ELF-1 (cell line): ENCODE data around the gene DEXI.
"Not testable (repeated sequence)": the region's sequence is repeated elsewhere in the genome, so short reads cannot be mapped to it uniquely, and the experiment has no call there.

ENCODE experiments used
- DNase-seq: peaks from one replicate; pipeline ENCODE4 v3.0.0-alpha.2; 2016; ENCODE audit warnings: low read depth, low spot score

The DEXI gene

GRCh38 chr16:10969615-10970014, 27.3 kb upstream of the DEXI start:
- no peak for DNase-seq

DNA sequence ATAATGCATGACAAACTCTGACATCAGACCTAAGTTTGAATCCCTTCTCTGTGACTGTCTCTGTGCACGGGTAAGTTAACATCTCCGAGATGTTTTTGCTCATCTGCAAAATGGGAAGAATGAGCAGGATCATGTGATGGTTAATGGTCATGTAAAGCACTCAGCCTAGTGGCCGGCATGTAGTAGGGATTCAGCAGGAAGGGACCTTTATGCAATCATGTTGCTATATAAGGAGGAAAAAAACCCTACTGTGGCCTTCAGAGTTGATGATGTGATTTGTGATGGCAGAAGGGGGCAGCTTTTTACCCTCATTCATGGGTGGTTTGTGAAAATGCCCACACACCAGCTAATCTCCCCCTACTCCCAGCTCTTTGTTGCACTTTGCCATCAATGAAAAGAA, 26.2 kb upstream of the DEXI start:
- DNase-seq = no peak

DNA sequence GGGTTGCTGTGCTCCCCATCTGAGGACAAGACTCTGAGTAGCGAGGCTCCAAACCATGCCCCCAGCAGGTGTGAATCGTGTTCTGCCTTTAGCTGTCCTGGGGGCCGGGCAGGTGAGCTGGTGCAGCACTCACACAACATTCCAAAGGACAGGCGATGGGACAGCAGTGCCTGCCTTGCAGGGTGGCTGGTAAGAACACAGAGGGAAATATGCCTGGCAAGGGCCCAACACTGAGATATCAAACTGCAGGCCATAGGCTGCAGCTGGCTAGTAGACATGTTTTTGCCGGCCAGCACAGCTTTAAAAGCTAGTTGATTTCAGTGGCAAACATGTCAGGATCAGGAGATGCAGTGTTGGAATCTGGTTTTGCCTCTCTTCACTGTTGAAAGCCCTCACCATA, 25.7 kb upstream of the DEXI start:
- DNase-seq = no peak

DNA sequence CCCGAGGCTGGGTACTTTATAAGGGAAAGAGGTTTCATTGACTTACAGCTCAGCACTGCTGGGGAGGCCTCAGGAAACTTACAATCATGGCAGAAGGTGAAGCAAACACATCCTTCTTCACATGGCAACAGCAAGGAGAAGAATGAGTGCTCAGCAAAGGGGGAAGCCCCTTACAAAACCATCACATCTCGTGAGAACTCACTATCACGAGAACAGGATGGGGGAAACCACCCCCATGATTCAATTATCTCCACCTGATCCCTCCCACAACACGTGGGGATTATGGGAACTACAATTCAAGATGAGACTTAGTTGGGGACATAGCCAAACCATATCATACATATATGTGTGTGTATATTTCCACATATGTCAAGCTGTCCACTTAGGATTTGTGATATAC, 24.3 kb upstream of the DEXI start:
- DNase-seq = not testable (repeated sequence)

- no peak for DNase-seq
Observed at GRCh38 chr16:10966129-10966528, 23.9 kb upstream of the DEXI start.

DNA sequence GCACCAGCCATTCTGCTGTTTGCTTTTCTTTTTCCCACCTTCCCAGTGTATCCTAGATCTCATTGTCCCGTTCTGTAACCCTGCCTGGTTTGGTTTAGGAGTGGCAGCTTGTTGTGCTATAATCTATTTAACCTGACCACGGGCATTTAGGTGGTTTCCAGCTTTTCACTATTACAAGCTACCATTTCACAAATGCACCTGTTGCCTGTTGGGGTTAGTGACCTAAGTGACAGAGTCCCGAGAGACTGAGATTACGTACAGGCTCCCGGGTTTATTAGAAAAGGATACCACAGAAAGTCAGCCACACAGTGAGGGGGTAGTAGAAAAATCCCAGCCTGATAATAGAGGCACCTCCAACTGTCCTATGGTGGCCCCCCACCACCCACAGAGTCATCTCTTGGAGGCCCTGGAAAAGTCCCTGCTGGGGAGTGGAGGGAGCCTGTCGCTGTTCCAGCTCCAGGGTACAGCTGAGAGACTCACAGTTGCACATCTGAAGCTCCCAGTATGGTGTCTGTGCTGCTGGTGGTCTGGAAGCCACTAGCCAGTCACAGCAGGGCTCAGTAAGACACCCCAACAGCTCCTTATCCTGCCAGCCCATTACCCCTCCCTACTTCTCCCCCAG, 23.3 kb upstream of the DEXI start:
- DNase-seq = no peak

- DNase-seq = no peak
Observed at GRCh38 chr16:10964891-10965326, 22.6 kb upstream of the DEXI start.

- peak; percentile 89 for DNase-seq
Observed at GRCh38 chr16:10964039-10964890, 22.0 kb upstream of the DEXI start.

DNA sequence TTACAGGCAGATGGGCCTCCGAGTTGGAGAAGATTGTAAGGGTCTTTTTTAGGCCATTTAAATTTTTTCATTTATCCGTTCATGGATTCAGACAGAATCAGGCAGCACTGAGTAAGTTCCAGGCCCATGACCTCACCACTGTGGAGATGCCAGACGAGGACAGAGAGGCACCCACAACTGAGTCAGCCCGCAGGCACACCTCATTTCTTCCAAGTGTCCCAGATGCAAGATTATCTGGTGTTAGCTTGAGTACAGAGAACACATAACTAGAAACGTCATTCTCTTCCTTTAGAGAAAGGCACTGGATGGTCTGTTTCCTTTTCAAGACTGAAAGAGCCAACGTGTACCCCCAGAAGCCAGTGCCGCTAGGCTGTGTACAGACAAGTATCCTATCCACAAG, 19.0 kb upstream of the DEXI start:
- DNase-seq = no peak

DNA sequence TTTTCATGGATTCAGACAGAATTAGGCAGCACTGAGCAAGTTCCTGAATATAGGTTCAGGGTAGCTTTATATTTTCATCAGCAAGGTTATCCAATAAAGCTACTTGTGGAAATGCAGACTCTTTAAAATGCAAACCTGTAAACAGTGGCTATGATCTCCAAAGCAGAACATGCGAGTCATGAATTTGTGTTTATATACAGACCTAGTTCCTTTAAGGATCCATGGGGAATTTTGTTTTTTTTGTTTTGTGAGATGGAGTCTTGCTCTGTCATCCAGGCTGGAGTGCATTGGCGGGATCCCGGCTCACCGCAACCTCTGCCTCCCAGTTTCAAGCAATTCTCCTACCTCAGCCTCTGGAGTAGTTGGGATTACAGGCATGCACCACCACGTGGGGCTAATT, 16.9 kb upstream of the DEXI start:
- no peak for DNase-seq

GRCh38 chr16:10957771-10958482, 15.7 kb upstream of the DEXI start:
- DNase-seq = no peak

- no peak for DNase-seq
Observed at GRCh38 chr16:10954903-10955302, 12.6 kb upstream of the DEXI start.

GRCh38 chr16:10951026-10951425, 8.8 kb upstream of the DEXI start:
- DNase-seq = no peak

DNA sequence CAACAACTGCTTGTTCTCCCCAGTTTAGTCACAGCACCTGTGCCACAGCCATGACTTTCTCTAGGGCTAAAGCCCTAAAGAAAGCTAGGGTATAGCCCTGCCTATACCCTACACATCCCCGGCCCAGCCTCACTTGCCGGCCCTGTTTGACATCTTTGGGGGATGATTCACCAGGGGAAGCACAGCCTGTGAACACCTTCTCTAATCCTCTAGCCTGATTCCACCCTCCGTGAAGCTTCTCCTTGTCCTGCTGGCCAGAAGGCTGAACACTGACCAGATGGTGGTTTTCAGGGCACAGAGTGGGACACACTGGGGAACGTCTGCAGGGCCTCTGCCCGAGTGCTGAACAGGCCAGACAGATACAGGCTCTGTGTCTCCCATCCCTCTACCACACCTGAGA, 8.1 kb upstream of the DEXI start:
- peak; percentile 28 for DNase-seq

DNA sequence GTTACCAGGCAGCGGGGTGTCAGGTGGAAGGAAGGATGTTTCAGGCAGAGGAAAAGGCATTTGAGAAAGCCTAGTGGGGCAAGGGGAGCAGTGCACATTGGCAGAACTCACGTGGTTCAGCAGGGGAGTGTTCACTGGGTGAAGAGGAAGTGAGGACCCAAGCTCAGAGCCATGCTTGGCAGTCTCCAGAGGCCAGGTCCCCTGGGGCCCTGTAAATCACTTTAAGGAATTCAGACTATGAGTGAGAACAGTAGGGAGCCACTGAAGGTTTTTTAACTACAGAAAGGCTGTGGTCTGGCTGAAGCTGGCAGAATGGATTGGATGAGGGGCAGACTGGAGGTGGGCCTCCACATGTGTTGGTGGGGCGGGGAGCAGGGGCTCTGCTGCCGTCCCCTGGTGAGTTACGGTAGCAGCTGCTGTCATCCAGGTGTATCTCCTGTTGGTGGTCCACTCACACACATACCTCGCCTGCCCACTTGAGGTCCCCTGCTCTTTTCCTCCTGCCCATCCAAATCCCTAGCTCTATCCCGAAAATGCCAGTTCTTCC, 7.2 kb upstream of the DEXI start:
- DNase-seq = peak; percentile 80

GRCh38 chr16:10947211-10947787, 5.0 kb upstream of the DEXI start:
- no peak for DNase-seq

- peak; percentile 72 for DNase-seq
Observed at GRCh38 chr16:10946308-10946707, 4.0 kb upstream of the DEXI start.

GRCh38 chr16:10945065-10945787, 3.0 kb upstream of the DEXI start:
- DNase-seq = no peak

GRCh38 chr16:10944249-10945064, 2.2 kb upstream of the DEXI start, which contains the start of gene CLEC16A:
CLEC16A (plus strand) TSS chr16:10944564; CDS start chr16:10944718, 154 bp downstream.
- DNase-seq = peak; percentile 97

DNA sequence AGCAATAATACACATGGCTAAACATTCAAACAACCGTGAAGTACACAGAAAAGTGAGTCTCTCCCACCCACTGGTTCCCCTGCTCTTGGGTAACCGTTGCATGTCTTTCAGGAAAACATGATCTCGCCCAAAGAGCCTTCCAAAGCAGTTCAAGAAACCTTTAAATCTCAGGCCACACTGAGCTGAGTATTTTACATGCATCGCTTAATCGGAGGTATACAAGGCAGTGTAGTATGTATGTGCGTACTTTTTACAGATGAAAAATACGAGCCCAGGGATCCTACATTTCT, 741 bp upstream of the DEXI start:
- no peak for DNase-seq
